DND-41 (cell line): Measurements from ENCODE around the gene KRT78.

ENCODE experiments used
- EZH2 ChIP-seq: IDR thresholded peaks from 3 replicates; pipeline ENCODE4 v1.6.1; 2012; ENCODE audit warnings: borderline replicate concordance, low read depth, mild to moderate bottlenecking, moderate library complexity, low read length, inconsistent platforms; ENCODE audit not compliant: severe bottlenecking
- TF ChIP-seq, protein P1 (sequence below): IDR thresholded peaks from 2 replicates; pipeline ENCODE4 v1.5.1; 2012; ENCODE audit warnings: borderline replicate concordance, low read length, moderate library complexity, mild to moderate bottlenecking; ENCODE audit not compliant: poor library complexity, severe bottlenecking; ENCODE audit errors: extremely low read depth

DNA sequence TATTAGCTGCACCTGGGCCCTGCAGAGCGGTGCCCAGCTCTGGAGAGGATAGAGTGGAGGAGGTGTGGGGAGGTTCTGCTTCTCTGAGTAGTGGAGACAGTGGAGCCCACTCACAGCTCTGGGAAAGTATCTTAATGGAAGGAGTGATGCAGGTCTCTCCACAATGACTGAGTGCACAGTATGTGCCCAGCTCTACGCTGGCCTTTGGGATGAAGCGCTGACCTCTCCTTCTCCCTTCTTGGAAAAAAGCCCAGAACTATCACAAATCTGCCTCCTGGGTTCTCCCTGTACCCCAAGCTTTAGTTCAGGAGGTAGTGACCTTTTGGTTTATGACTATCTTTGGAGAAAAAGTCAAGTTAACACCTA is 52.4 kb downstream of the KRT78 start:
- TF ChIP-seq, protein P1, sequence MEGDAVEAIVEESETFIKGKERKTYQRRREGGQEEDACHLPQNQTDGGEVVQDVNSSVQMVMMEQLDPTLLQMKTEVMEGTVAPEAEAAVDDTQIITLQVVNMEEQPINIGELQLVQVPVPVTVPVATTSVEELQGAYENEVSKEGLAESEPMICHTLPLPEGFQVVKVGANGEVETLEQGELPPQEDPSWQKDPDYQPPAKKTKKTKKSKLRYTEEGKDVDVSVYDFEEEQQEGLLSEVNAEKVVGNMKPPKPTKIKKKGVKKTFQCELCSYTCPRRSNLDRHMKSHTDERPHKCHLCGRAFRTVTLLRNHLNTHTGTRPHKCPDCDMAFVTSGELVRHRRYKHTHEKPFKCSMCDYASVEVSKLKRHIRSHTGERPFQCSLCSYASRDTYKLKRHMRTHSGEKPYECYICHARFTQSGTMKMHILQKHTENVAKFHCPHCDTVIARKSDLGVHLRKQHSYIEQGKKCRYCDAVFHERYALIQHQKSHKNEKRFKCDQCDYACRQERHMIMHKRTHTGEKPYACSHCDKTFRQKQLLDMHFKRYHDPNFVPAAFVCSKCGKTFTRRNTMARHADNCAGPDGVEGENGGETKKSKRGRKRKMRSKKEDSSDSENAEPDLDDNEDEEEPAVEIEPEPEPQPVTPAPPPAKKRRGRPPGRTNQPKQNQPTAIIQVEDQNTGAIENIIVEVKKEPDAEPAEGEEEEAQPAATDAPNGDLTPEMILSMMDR = no peak
- no peak for TF ChIP-seq EZH2
